Gastroesophageal sphincter (tissue), 3 donors: ENCODE measurements around the gene KDM5A.

Source experiments
- EP300 ChIP-seq: sonication (generic); formaldehyde crosslinking; IDR thresholded peaks from one replicate; pipeline ENCODE4 v1.6.1; 2017; ENCODE audit warnings: antibody characterized with exemption, mild to moderate bottlenecking
- POLR2A ChIP-seq, 2 donors: fragments of 450-650 bp; IDR thresholded peaks; one replicate each; pipeline ENCODE4 v1.6.1; 2017; ENCODE audit warnings: antibody characterized with exemption in 2 of 2, mild to moderate bottlenecking in 2 of 2, moderate library complexity in 1 of 2
- POLR2AphosphoS5 ChIP-seq: sonication (generic); formaldehyde crosslinking; IDR thresholded peaks from one replicate; pipeline ENCODE4 v1.6.1; 2017; ENCODE audit warnings: antibody characterized with exemption
- TF ChIP-seq, protein P1 (sequence below), 4 experiments: fragments of 200-600 bp in 2 of 4; fragments of 450-650 bp in 2 of 4; sonication (generic) in 1 of 4; IDR thresholded peaks; one replicate each; pipeline ENCODE4 v1.5.1; 2017 to 2019; ENCODE audit warnings: antibody characterized with exemption in 4 of 4, mild to moderate bottlenecking in 2 of 4, moderate library complexity in 2 of 4

- TF ChIP-seq POLR2AphosphoS5, result no peak
- no peak for TF ChIP-seq EP300
- no peak for TF ChIP-seq POLR2A (IDR thresholded peaks at IDR 0.05)
- TF ChIP-seq, protein P1, sequence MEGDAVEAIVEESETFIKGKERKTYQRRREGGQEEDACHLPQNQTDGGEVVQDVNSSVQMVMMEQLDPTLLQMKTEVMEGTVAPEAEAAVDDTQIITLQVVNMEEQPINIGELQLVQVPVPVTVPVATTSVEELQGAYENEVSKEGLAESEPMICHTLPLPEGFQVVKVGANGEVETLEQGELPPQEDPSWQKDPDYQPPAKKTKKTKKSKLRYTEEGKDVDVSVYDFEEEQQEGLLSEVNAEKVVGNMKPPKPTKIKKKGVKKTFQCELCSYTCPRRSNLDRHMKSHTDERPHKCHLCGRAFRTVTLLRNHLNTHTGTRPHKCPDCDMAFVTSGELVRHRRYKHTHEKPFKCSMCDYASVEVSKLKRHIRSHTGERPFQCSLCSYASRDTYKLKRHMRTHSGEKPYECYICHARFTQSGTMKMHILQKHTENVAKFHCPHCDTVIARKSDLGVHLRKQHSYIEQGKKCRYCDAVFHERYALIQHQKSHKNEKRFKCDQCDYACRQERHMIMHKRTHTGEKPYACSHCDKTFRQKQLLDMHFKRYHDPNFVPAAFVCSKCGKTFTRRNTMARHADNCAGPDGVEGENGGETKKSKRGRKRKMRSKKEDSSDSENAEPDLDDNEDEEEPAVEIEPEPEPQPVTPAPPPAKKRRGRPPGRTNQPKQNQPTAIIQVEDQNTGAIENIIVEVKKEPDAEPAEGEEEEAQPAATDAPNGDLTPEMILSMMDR (IDR thresholded peaks at IDR 0.05), result no peak
These were observed 132.2 kb downstream of the KDM5A start for GRCh38 chr12:256958-257357.
